Dendritic cell treated with granulocyte-macrophage colony-stimulating factor and Interleukin-4, amounts not matched to agents 40 ng/mL and 50 ng/mL, for 4 days (primary cell): ENCODE measurements around the gene FLT3.
A peak's percentile ranks its signal among the peaks of the same experiment; 100 is the strongest.

Source experiments
- H3K27ac Mint-ChIP-seq: one replicate; pipeline ENCODE4 v1.8.0; 2022; ENCODE audit warnings: mild to moderate bottlenecking, mixed read lengths
- H3K27me3 Mint-ChIP-seq: one replicate; pipeline ENCODE4 v1.8.0; 2022; ENCODE audit warnings: mild to moderate bottlenecking, mixed read lengths
- H3K36me3 Mint-ChIP-seq: one replicate; pipeline ENCODE4 v1.8.0; 2022; ENCODE audit warnings: low read depth, mixed read lengths
- H3K4me1 Mint-ChIP-seq: one replicate; pipeline ENCODE4 v1.8.0; 2022; ENCODE audit warnings: low read depth, mixed read lengths
- H3K4me3 Mint-ChIP-seq: one replicate; pipeline ENCODE4 v1.8.0; 2022; ENCODE audit warnings: mild to moderate bottlenecking, moderate library complexity, mixed read lengths
- H3K9me3 Mint-ChIP-seq: one replicate; pipeline ENCODE4 v1.8.0; 2022; ENCODE audit warnings: mixed read lengths
- intact Hi-C: fragments of 100-400 bp; cut with micrococcal nuclease; formaldehyde crosslinking; loops from one replicate; pipeline ENCODE4 v1.15.0; 2022

Gene FLT3

GRCh38 chr13:28077231-28077630 lies 23.1 kb downstream of the FLT3 start:
- Mint-ChIP-seq H3K4me3 (no peak overlapping the region), H3K9me3 (peaks cover 30% of the 10 kb centered on the region), H3K27ac (peak overlapping the region; percentile 16), H3K36me3 (peaks cover 14% of the 10 kb centered on the region), H3K27me3 (no peaks in the 10 kb centered on the region), H3K4me1 (peaks cover 20% of the 10 kb centered on the region)
- intact Hi-C loops: no loop called here

GRCh38 chr13:28071424-28071823 lies 29.0 kb downstream of the FLT3 start:
- Mint-ChIP-seq H3K36me3 (peaks cover under 1% of the 10 kb centered on the region), H3K4me3 (no peak overlapping the region), H3K4me1 (peaks cover 8% of the 10 kb centered on the region), H3K9me3 (peaks cover 3% of the 10 kb centered on the region), H3K27ac (no peak overlapping the region), H3K27me3 (no peaks in the 10 kb centered on the region)
- intact Hi-C loops: no loop called here

GRCh38 chr13:28067491-28067890 lies 32.9 kb downstream of the FLT3 start:
- Mint-ChIP-seq H3K27ac (no peak overlapping the region), H3K4me1 (peaks cover 10% of the 10 kb centered on the region), H3K27me3 (no peaks in the 10 kb centered on the region), H3K9me3 (no peaks in the 10 kb centered on the region), H3K4me3 (no peak overlapping the region), H3K36me3 (no peaks in the 10 kb centered on the region)
- intact Hi-C loops: no loop called here

- Mint-ChIP-seq H3K9me3 (no peaks in the 10 kb centered on the region), H3K27me3 (no peaks in the 10 kb centered on the region), H3K4me3 (no peak overlapping the region), H3K27ac (no peak overlapping the region), H3K36me3 (no peaks in the 10 kb centered on the region), H3K4me1 (peaks cover 34% of the 10 kb centered on the region)
- intact Hi-C loops: no loop called here
These were observed 41.3 kb downstream of the FLT3 start for GRCh38 chr13:28058866-28059613.

- Mint-ChIP-seq H3K27ac (no peak overlapping the region), H3K4me3 (no peak overlapping the region), H3K36me3 (no peaks in the 10 kb centered on the region)
These were observed 43.2 kb downstream of the FLT3 start for GRCh38 chr13:28056970-28057712.

GRCh38 chr13:28056426-28056825 lies 44.0 kb downstream of the FLT3 start:
- no peaks in the 10 kb centered on the region for H3K27me3 Mint-ChIP-seq
- H3K27ac Mint-ChIP-seq: peak overlapping the region; percentile 68
- intact Hi-C loops: no loop called here

More at GRCh38 chr13:28056970-28057712, 43.2 kb downstream of the FLT3 start:
- Mint-ChIP-seq H3K4me1 (peaks cover 42% of the 10 kb centered on the region), H3K27me3 (no peaks in the 10 kb centered on the region), H3K9me3 (no peaks in the 10 kb centered on the region)
- intact Hi-C loops: no loop called here

GRCh38 chr13:28055357-28055756 lies 45.0 kb downstream of the FLT3 start:
- Mint-ChIP-seq H3K36me3 (no peaks in the 10 kb centered on the region), H3K9me3 (no peaks in the 10 kb centered on the region), H3K4me3 (no peak overlapping the region), H3K4me1 (peaks cover 44% of the 10 kb centered on the region), H3K27me3 (no peaks in the 10 kb centered on the region), H3K27ac (no peak overlapping the region)
- intact Hi-C loops: no loop called here

More at GRCh38 chr13:28056426-28056825, 44.0 kb downstream of the FLT3 start:
- Mint-ChIP-seq H3K9me3 (no peaks in the 10 kb centered on the region), H3K4me3 (no peak overlapping the region), H3K4me1 (peaks cover 42% of the 10 kb centered on the region), H3K36me3 (no peaks in the 10 kb centered on the region)

GRCh38 chr13:28052945-28053344 lies 47.4 kb downstream of the FLT3 start:
- Mint-ChIP-seq H3K27ac (no peak overlapping the region), H3K9me3 (no peaks in the 10 kb centered on the region), H3K4me3 (no peak overlapping the region), H3K36me3 (no peaks in the 10 kb centered on the region), H3K4me1 (peaks cover 38% of the 10 kb centered on the region), H3K27me3 (no peaks in the 10 kb centered on the region)
- intact Hi-C loops: no loop called here

GRCh38 chr13:28049880-28050875 lies 50.2 kb downstream of the FLT3 start:
- Mint-ChIP-seq H3K4me1 (peaks cover 31% of the 10 kb centered on the region), H3K36me3 (no peaks in the 10 kb centered on the region), H3K4me3 (no peak overlapping the region), H3K9me3 (no peaks in the 10 kb centered on the region), H3K27me3 (no peaks in the 10 kb centered on the region), H3K27ac (no peak overlapping the region)
- intact Hi-C loops: no loop called here

- H3K4me1 Mint-ChIP-seq: peaks cover 30% of the 10 kb centered on the region
- H3K36me3 Mint-ChIP-seq: no peaks in the 10 kb centered on the region
- no peak overlapping the region for H3K4me3 Mint-ChIP-seq
- intact Hi-C loops: no loop called here
- H3K9me3 Mint-ChIP-seq: no peaks in the 10 kb centered on the region
- H3K27ac Mint-ChIP-seq: no peak overlapping the region
- H3K27me3 Mint-ChIP-seq: no peaks in the 10 kb centered on the region
These were observed 51.2 kb downstream of the FLT3 start for GRCh38 chr13:28049215-28049614.

- Mint-ChIP-seq H3K27me3 (no peaks in the 10 kb centered on the region), H3K36me3 (no peaks in the 10 kb centered on the region), H3K9me3 (no peaks in the 10 kb centered on the region), H3K4me1 (peaks cover 34% of the 10 kb centered on the region), H3K27ac (no peak overlapping the region), H3K4me3 (no peak overlapping the region)
- intact Hi-C loops: no loop called here
These were observed 51.6 kb downstream of the FLT3 start for GRCh38 chr13:28048768-28049167.

GRCh38 chr13:28047757-28048388 lies 52.5 kb downstream of the FLT3 start:
- H3K4me3 Mint-ChIP-seq: no peak overlapping the region
- intact Hi-C loops: no loop called here
- H3K4me1 Mint-ChIP-seq: peaks cover 38% of the 10 kb centered on the region
- no peak overlapping the region for H3K27ac Mint-ChIP-seq
- no peaks in the 10 kb centered on the region for H3K9me3 Mint-ChIP-seq
- H3K36me3 Mint-ChIP-seq: no peaks in the 10 kb centered on the region
- H3K27me3 Mint-ChIP-seq: no peaks in the 10 kb centered on the region

GRCh38 chr13:28046981-28047380 lies 53.4 kb downstream of the FLT3 start:
- Mint-ChIP-seq H3K9me3 (no peaks in the 10 kb centered on the region), H3K36me3 (no peaks in the 10 kb centered on the region), H3K27ac (no peak overlapping the region), H3K27me3 (no peaks in the 10 kb centered on the region), H3K4me3 (no peak overlapping the region), H3K4me1 (peaks cover 42% of the 10 kb centered on the region)
- intact Hi-C loops: no loop called here
